ENCODE results near the gene GDI2. TPM values are rescaled to one million over a fixed set of nuclear protein-coding genes. Genes with fewer than 3 reads are reported as not detected.

GDI2 gene
- total and polyA plus RNA-seq, 2 of the 13 experiments (the other 11 are each of a cell fraction or from before 2014, with no cell fraction given) = 153 to 477 TPM

DNA sequence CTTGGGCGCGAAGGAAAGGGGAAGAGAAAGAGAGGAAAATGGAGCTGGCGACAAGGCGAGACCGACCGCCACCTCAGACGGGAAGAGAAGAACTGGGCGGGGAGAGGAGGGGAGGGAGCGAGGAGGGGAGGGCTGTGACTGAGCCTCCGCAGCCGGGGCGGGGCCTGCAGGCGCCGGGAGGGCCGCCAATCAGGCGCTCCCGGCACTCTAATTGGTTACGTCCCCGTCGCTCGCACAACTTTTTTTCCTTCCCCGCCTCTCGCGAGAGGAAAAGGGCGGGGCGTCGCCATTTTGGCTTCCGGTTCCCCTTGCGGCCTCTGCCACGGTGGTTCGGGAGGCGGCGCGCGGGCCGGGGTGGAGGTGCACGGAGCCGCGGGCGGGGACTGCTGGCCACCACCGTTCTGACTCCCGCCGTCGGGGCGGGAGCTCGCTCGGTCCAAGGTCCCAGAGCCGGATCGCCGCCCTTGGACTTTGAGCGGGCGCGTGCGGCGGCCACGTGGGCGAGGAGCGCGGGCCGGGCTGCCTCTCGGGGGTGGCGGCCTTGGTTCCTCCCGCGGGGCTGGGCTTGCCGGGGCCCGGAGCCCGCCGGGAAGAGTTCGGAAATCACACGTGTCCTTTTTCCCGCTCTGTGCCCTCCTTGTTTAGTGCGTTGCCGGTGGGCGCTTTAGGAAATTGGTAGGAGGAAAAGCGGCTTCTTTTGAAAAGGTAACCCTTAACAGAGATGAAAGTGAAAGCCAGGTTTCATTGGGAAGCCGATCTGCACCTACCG is at the start of gene GDI2 (continued):
- TF ChIP-seq, protein P1, sequence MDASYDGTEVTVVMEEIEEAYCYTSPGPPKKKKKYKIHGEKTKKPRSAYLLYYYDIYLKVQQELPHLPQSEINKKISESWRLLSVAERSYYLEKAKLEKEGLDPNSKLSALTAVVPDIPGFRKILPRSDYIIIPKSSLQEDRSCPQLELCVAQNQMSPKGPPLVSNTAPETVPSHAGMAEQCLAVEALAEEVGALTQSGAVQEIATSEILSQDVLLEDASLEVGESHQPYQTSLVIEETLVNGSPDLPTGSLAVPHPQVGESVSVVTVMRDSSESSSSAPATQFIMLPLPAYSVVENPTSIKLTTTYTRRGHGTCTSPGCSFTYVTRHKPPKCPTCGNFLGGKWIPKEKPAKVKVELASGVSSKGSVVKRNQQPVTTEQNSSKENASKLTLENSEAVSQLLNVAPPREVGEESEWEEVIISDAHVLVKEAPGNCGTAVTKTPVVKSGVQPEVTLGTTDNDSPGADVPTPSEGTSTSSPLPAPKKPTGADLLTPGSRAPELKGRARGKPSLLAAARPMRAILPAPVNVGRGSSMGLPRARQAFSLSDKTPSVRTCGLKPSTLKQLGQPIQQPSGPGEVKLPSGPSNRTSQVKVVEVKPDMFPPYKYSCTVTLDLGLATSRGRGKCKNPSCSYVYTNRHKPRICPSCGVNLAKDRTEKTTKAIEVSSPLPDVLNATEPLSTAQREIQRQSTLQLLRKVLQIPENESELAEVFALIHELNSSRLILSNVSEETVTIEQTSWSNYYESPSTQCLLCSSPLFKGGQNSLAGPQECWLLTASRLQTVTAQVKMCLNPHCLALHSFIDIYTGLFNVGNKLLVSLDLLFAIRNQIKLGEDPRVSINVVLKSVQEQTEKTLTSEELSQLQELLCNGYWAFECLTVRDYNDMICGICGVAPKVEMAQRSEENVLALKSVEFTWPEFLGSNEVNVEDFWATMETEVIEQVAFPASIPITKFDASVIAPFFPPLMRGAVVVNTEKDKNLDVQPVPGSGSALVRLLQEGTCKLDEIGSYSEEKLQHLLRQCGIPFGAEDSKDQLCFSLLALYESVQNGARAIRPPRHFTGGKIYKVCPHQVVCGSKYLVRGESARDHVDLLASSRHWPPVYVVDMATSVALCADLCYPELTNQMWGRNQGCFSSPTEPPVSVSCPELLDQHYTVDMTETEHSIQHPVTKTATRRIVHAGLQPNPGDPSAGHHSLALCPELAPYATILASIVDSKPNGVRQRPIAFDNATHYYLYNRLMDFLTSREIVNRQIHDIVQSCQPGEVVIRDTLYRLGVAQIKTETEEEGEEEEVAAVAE (CRISPR knock-in tag; IDR thresholded peaks at IDR 0.05; ENCODE audit: borderline replicate concordance) = peak; percentile 55; the same call in 1 of the 2 replicates
- peak; percentile 95; the same call in 1 of the 2 replicates for TF ChIP-seq ZNF790 (CRISPR knock-in tag; IDR thresholded peaks at IDR 0.05; ENCODE audit: borderline replicate concordance)
- no peak for TF ChIP-seq ZNF260 (CRISPR knock-in tag; IDR thresholded peaks at IDR 0.05; ENCODE audit: borderline replicate concordance, low read depth)
- no peak for TF ChIP-seq SNRNP70 (IDR thresholded peaks at IDR 0.05; ENCODE audit: low read depth, low read length)
- TF ChIP-seq, protein P2, sequence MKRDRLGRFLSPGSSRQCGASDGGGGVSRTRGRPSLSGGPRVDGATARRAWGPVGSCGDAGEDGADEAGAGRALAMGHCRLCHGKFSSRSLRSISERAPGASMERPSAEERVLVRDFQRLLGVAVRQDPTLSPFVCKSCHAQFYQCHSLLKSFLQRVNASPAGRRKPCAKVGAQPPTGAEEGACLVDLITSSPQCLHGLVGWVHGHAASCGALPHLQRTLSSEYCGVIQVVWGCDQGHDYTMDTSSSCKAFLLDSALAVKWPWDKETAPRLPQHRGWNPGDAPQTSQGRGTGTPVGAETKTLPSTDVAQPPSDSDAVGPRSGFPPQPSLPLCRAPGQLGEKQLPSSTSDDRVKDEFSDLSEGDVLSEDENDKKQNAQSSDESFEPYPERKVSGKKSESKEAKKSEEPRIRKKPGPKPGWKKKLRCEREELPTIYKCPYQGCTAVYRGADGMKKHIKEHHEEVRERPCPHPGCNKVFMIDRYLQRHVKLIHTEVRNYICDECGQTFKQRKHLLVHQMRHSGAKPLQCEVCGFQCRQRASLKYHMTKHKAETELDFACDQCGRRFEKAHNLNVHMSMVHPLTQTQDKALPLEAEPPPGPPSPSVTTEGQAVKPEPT (CRISPR knock-in tag; IDR thresholded peaks at IDR 0.05; ENCODE audit: low read depth) = peak; percentile 96
- TF ChIP-seq ZNF670 (CRISPR knock-in tag; IDR thresholded peaks at IDR 0.05; ENCODE audit: borderline replicate concordance) = peak; percentile 98; the same call in 1 of the 2 replicates
- no peak for TF ChIP-seq NFIB (CRISPR knock-in tag; IDR thresholded peaks at IDR 0.05; ENCODE audit: borderline replicate concordance)
- peak; percentile 96 for TF ChIP-seq ZNF234 (CRISPR knock-in tag; conservative IDR thresholded peaks at IDR 0.05)
- TF ChIP-seq ZNF207 (IDR thresholded peaks at IDR 0.05; ENCODE audit: borderline replicate concordance) = no peak
- no peak for TF ChIP-seq SRSF1 (optimal IDR thresholded peaks at IDR 0.05; ENCODE audit: low read depth, low read length)
- TF ChIP-seq ZNF530 (CRISPR knock-in tag; IDR thresholded peaks at IDR 0.05; ENCODE audit: low read depth) = no peak
- no peak for TF ChIP-seq THYN1 (CRISPR knock-in tag; IDR thresholded peaks at IDR 0.05; ENCODE audit: borderline replicate concordance, low read depth)
- peak; percentile 82; the same call in 1 of the 2 replicates for TF ChIP-seq BRD4 (CRISPR knock-in tag; IDR thresholded peaks at IDR 0.05)
- peak; percentile 81; the same call in 1 of the 2 replicates for TF ChIP-seq GFI1 (CRISPR knock-in tag; IDR thresholded peaks at IDR 0.05; ENCODE audit: borderline replicate concordance)
- TF ChIP-seq RARA (CRISPR knock-in tag; IDR thresholded peaks at IDR 0.05) = peak; percentile 74
- TF ChIP-seq DPF2 (CRISPR knock-in tag; IDR thresholded peaks at IDR 0.05; ENCODE audit: borderline replicate concordance, low read depth) = peak; percentile 59; the same call in 1 of the 2 replicates
- TF ChIP-seq, protein P3, sequence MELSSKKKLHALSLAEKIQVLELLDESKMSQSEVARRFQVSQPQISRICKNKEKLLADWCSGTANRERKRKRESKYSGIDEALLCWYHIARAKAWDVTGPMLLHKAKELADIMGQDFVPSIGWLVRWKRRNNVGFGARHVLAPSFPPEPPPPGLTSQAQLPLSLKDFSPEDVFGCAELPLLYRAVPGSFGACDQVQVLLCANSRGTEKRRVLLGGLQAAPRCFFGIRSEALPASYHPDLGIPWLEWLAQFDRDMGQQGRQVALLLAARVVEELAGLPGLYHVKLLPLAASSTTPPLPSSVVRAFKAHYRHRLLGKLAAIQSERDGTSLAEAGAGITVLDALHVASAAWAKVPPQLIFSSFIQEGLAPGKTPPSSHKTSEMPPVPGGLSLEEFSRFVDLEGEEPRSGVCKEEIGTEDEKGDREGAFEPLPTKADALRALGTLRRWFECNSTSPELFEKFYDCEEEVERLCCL (CRISPR knock-in tag; IDR thresholded peaks at IDR 0.05; ENCODE audit: borderline replicate concordance) = peak; percentile 93; the same call in 1 of the 2 replicates
- TF ChIP-seq CBX5 (CRISPR knock-in tag; IDR thresholded peaks at IDR 0.05; ENCODE audit: borderline replicate concordance) = peak; percentile 46; the same call in 1 of the 2 replicates
- no peak for TF ChIP-seq ATF1 (CRISPR knock-in tag; IDR thresholded peaks at IDR 0.05)
- TF ChIP-seq ZMAT3 (CRISPR knock-in tag; conservative IDR thresholded peaks at IDR 0.05) = peak; percentile 91
- TF ChIP-seq LCORL (IDR thresholded peaks at IDR 0.05) = no peak
- peak; percentile 88 for TF ChIP-seq LCORL (CRISPR knock-in tag; IDR thresholded peaks at IDR 0.05)
- peak; percentile 77; the same call in 1 of the 2 replicates for TF ChIP-seq XBP1 (CRISPR knock-in tag; IDR thresholded peaks at IDR 0.05)
